HepG2 (cell line): Measurements from ENCODE around the gene FXYD4. TPM values are rescaled to one million over a fixed set of nuclear protein-coding genes. Genes with fewer than 3 reads are reported as not detected.

Experiments
- AKAP8 ChIP-seq: sonication (generic); formaldehyde crosslinking; IDR thresholded peaks from 2 replicates; pipeline ENCODE4 v1.5.1; 2020; ENCODE audit warnings: mild to moderate bottlenecking, missing genetic modification reagents
- AKNA ChIP-seq: sonication (generic); formaldehyde crosslinking; IDR thresholded peaks from 2 replicates; pipeline ENCODE4 v1.4.0; 2020; ENCODE audit warnings: missing genetic modification reagents, borderline replicate concordance
- CCAR2 ChIP-seq: fragments of 200-400 bp; formaldehyde crosslinking; optimal IDR thresholded peaks from 2 replicates; pipeline ENCODE3; 2018; ENCODE audit warnings: low read depth, mild to moderate bottlenecking, low read length, moderate library complexity
- FOXM1 ChIP-seq: sonication (generic); formaldehyde crosslinking; IDR thresholded peaks from 2 replicates; pipeline ENCODE4 v1.5.0; 2020; ENCODE audit warnings: missing genetic modification reagents
- ISL2 ChIP-seq: sonication (generic); formaldehyde crosslinking; IDR thresholded peaks from 2 replicates; pipeline ENCODE4 v1.5.0; 2020; ENCODE audit warnings: missing genetic modification reagents
- MED13 ChIP-seq: sonication (generic); formaldehyde crosslinking; IDR thresholded peaks from 2 replicates; pipeline ENCODE4 v1.5.0; 2020; ENCODE audit warnings: missing genetic modification reagents
- RNF219 ChIP-seq: sonication (generic); formaldehyde crosslinking; IDR thresholded peaks from 2 replicates; pipeline ENCODE4 v1.5.0; 2020; ENCODE audit warnings: mild to moderate bottlenecking, missing genetic modification reagents
- SNAI1 ChIP-seq: sonication (generic); formaldehyde crosslinking; IDR thresholded peaks from 2 replicates; pipeline ENCODE4 v1.5.0; 2020; ENCODE audit warnings: mild to moderate bottlenecking, missing genetic modification reagents, borderline replicate concordance
- SOX13 ChIP-seq, 3 experiments: fragments of 450-650 bp in 1 of 3; sonication (generic) in 1 of 3; formaldehyde crosslinking in 1 of 3; IDR thresholded peaks in 2 of 3; conservative IDR thresholded peaks in 1 of 3; 2 replicates each; pipeline versions ENCODE4 v1.5.0 to v1.6.1; 2016 to 2020; ENCODE audit warnings: antibody characterized with exemption in 1 of 3, mild to moderate bottlenecking in 1 of 3, missing compliant biosample characterization in 1 of 3, missing genetic modification reagents in 1 of 3, moderate library complexity in 1 of 3
- ZBTB1 ChIP-seq: sonication (generic); formaldehyde crosslinking; IDR thresholded peaks from 2 replicates; pipeline ENCODE4 v1.4.0; 2020; ENCODE audit warnings: missing genetic modification reagents, borderline replicate concordance
- ZNF160 ChIP-seq: sonication (generic); formaldehyde crosslinking; IDR thresholded peaks from 2 replicates; pipeline ENCODE4 v1.8.0; 2022; ENCODE audit warnings: mild to moderate bottlenecking, inconsistent platforms, missing genetic modification reagents
- ZNF44 ChIP-seq: sonication (generic); formaldehyde crosslinking; IDR thresholded peaks from 2 replicates; pipeline ENCODE4 v1.5.1; 2020; ENCODE audit warnings: mild to moderate bottlenecking, missing genetic modification reagents
- ZNF460 ChIP-seq: sonication (generic); formaldehyde crosslinking; IDR thresholded peaks from 2 replicates; pipeline ENCODE4 v1.5.1; 2020; ENCODE audit warnings: missing genetic modification reagents, mild to moderate bottlenecking, borderline replicate concordance
- ZNF770 ChIP-seq: sonication (generic); formaldehyde crosslinking; IDR thresholded peaks from 2 replicates; pipeline ENCODE4 v1.5.0; 2020; ENCODE audit warnings: mild to moderate bottlenecking, missing genetic modification reagents
- ZNF777 ChIP-seq: sonication (generic); formaldehyde crosslinking; IDR thresholded peaks from 2 replicates; pipeline ENCODE4 v1.4.0; 2020; ENCODE audit warnings: missing genetic modification reagents
- ZSCAN21 ChIP-seq: sonication (generic); formaldehyde crosslinking; IDR thresholded peaks from 2 replicates; pipeline ENCODE4 v1.8.0; 2022; ENCODE audit warnings: mild to moderate bottlenecking, missing genetic modification reagents, moderate library complexity, borderline replicate concordance
- polyA plus RNA-seq, 8 experiments: library from polyadenylated mRNA; depleted of rRNA in 3 of 8; stranded (reverse) in 7 of 8; unstranded in 1 of 8; fragments of >200 nt; fragmentation: Illumina TruSeq in 4 of 8; extraction: Trizol in 4 of 8; gene quantifications; 2 replicates each; pipeline versions ENCODE4 v1.2.1 to v1.2.3, GENCODE V29; 2011 to 2016; ENCODE audit warnings: low read depth in 4 of 8, missing spikeins in 1 of 8, mixed read lengths in 1 of 8; ENCODE audit not compliant: insufficient read depth in 1 of 8
- total RNA-seq, 5 experiments: library from RNA; depleted of rRNA; stranded (reverse); fragments of >200 nt; fragmentation: Illumina TruSeq; extraction: Trizol; gene quantifications; 2 replicates each; pipeline ENCODE4 v1.2.3, GENCODE V29; 2016; ENCODE audit warnings: low read depth in 1 of 5
- TF ChIP-seq, protein P1 (sequence below): sonication (generic); formaldehyde crosslinking; IDR thresholded peaks from 2 replicates; pipeline ENCODE4 v1.8.0; 2022; ENCODE audit warnings: mild to moderate bottlenecking, missing genetic modification reagents, borderline replicate concordance

The FXYD4 gene
- total and polyA plus RNA-seq, 2 of the 13 experiments (the other 11 are each of a cell fraction or from before 2014, with no cell fraction given), result not detected

DNA sequence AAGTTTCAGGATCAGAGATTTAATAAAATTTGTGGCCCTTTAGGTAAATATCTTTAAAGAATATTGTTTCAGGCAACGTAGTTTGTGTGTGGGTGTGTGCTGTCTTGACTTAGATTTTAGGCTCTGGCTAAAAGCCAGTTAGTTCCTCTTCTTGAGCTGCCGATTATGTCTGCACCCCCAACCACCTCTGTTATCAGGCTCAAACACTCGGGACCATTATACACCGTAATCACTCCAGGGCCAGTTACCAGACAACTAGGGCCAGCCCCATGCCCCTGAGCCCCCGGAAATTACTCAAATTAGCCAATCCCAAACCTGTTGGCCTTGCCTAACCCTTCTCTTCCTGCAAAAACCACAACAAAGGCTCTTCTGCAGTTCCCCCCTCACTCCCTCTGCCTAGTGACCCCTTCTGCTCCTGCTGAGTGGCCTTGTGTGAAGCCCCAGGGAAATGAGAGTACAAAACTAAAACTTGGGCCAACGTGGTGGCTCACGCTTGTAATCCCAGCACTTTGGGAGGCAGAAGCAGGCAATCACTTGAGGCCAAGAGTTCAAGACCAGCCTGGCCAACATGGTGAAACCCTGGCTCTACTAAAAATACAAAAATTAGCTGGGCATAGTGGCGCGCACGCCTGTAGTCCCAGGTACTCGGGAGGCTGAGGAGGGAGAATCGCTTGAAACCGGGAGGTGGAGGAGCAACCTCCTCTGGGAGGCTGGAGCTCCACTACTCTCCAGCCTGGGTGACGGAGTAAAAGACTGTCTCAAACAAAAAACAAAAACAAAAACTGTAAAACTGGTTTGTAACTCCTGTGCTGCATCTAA lies 46.7 kb downstream of the FXYD4 start (continued):
- TF ChIP-seq, protein P1, sequence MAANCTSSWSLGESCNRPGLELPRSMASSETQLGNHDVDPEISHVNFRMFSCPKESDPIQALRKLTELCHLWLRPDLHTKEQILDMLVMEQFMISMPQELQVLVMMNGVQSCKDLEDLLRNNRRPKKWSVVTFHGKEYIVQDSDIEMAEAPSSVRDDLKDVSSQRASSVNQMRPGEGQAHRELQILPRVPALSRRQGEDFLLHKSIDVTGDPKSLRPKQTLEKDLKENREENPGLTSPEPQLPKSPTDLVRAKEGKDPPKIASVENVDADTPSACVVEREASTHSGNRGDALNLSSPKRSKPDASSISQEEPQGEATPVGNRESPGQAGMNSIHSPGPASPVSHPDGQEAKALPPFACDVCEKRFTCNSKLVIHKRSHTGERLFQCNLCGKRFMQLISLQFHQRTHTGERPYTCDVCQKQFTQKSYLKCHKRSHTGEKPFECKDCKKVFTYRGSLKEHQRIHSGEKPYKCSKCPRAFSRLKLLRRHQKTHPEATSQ (CRISPR knock-in tag), result no peak
- no peak for TF ChIP-seq AKAP8 (CRISPR knock-in tag)
- no peak for TF ChIP-seq ZBTB1 (CRISPR knock-in tag)
- no peak for TF ChIP-seq ZSCAN21
- no peak for TF ChIP-seq ZNF777 (CRISPR knock-in tag)
- no peak for TF ChIP-seq ZNF160 (CRISPR knock-in tag)
- TF ChIP-seq CCAR2, result no peak
- TF ChIP-seq SNAI1 (CRISPR knock-in tag), result no peak
- TF ChIP-seq ZNF460 (CRISPR knock-in tag), result peak; percentile 96
- TF ChIP-seq ISL2 (CRISPR knock-in tag), result peak; percentile 55; the same call in 1 of the 2 replicates
- 0 out of 2 replicates have a peak, but pooled peaks have one; percentile 33 for TF ChIP-seq ZNF770
- TF ChIP-seq FOXM1 (CRISPR knock-in tag), result no peak
- no peak for TF ChIP-seq RNF219 (CRISPR knock-in tag)
- peak; percentile 92 for TF ChIP-seq SOX13 (IDR thresholded peaks at IDR 0.05)
- peak in 1 of 2 experiments; percentile 96; a peak in 2 of 4 replicates for TF ChIP-seq SOX13 (CRISPR knock-in tag; conservative IDR thresholded peaks at IDR 0.05 in 1 of 2, IDR thresholded peaks at IDR 0.05 in 1 of 2)
- TF ChIP-seq ZNF44, result no peak
- TF ChIP-seq MED13 (CRISPR knock-in tag), result no peak
- TF ChIP-seq AKNA (CRISPR knock-in tag), result no peak
